ENCODE results near the gene PSMG1. TPM values are rescaled to one million over a fixed set of nuclear protein-coding genes. Genes with fewer than 3 reads are reported as not detected.
A peak's percentile ranks its signal among the peaks of the same experiment; 100 is the strongest.
"Not testable (repeated sequence)": the region's sequence is repeated elsewhere in the genome, so short reads cannot be mapped to it uniquely, and the experiment has no call there.

Gene PSMG1
- total RNA-seq, 1 donor from 2014 or later: 61.9 TPM

DNA sequence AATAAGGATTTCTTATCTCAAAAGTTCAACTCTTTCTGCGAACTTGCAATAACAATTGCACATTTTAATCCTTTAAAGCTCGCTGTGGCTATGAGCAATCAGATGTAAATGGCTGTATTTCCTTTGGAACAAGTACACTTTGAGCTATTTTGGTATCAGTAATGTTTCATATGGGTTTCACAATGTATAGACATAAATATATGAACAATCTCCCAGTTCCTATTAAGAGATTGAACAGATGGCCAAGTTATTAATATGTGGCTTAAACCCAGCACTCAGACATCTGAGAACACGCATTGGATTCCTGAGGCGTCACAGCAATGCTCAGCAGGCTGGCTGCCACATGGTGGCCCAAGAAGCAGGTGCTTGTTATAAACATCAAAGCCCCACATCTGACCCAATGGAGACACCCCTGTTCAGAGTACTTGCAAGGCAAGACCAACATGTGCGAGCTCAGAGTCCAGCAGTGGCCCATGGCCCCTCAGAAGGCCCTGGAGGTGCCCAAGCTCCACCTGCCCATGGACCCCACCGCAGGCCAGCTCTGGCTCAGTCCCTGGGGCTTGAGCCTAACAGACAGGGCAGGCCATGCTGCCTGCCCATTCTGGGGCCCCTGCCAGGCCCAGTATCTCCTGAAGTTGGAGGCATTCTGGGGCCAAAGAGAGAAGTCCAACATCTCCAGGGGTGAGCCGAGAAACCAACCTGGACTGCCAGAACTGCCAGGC, 23.7 kb downstream of the PSMG1 start:
- DNase-seq (ENCODE audit: low read depth) (no peak), FAIRE-seq (no peak)
- no peak overlapping the region for H3K4me3 ChIP-seq (ENCODE audit: insufficient read depth, low read depth, low read length)
- H3K27me3 Mint-ChIP-seq (ENCODE audit: low read depth, unreplicated experiment): no peaks in the 10 kb centered on the region
- no peak overlapping the region for H3K27ac Mint-ChIP-seq (ENCODE audit: unreplicated experiment)
- H3K27ac ChIP-seq (ENCODE audit: low read depth, low read length): no peak overlapping the region
- H3K9ac ChIP-seq (ENCODE audit: low read length): no peak overlapping the region
- peaks cover 8% of the 10 kb centered on the region for H3K9me3 Mint-ChIP-seq (ENCODE audit: unreplicated experiment)
- H4K20me1 ChIP-seq (ENCODE audit: insufficient read depth, low read length): no peaks in the 10 kb centered on the region
- H3K4me3 Mint-ChIP-seq (ENCODE audit: unreplicated experiment): no peak overlapping the region
- H3K36me3 ChIP-seq (ENCODE audit: insufficient read depth, low read length): no peaks in the 10 kb centered on the region
- no peaks in the 10 kb centered on the region for H3K36me3 Mint-ChIP-seq (ENCODE audit: low read depth, unreplicated experiment)
- H3K4me2 ChIP-seq (ENCODE audit: low read length): no peak overlapping the region
- H3K27me3 ChIP-seq (ENCODE audit: insufficient read depth, low read length): no peaks in the 10 kb centered on the region
- TF ChIP-seq EZH2 (IDR thresholded peaks at IDR 0.05; ENCODE audit: insufficient read depth, low read length): no peak
- TF ChIP-seq, protein P1, sequence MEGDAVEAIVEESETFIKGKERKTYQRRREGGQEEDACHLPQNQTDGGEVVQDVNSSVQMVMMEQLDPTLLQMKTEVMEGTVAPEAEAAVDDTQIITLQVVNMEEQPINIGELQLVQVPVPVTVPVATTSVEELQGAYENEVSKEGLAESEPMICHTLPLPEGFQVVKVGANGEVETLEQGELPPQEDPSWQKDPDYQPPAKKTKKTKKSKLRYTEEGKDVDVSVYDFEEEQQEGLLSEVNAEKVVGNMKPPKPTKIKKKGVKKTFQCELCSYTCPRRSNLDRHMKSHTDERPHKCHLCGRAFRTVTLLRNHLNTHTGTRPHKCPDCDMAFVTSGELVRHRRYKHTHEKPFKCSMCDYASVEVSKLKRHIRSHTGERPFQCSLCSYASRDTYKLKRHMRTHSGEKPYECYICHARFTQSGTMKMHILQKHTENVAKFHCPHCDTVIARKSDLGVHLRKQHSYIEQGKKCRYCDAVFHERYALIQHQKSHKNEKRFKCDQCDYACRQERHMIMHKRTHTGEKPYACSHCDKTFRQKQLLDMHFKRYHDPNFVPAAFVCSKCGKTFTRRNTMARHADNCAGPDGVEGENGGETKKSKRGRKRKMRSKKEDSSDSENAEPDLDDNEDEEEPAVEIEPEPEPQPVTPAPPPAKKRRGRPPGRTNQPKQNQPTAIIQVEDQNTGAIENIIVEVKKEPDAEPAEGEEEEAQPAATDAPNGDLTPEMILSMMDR (IDR thresholded peaks at IDR 0.05; ENCODE audit: insufficient read depth, low read depth, low read length): no peak
- peaks cover 9% of the 10 kb centered on the region for H3K4me1 ChIP-seq (ENCODE audit: insufficient read depth, low read length)
- H3K79me2 ChIP-seq (ENCODE audit: insufficient read depth, low read length): no peaks in the 10 kb centered on the region
- H2AFZ ChIP-seq (ENCODE audit: low read depth, low read length): no peak overlapping the region
- H3K4me1 Mint-ChIP-seq (ENCODE audit: low read depth, unreplicated experiment): no peaks in the 10 kb centered on the region
- H3K9me3 ChIP-seq (ENCODE audit: insufficient read depth, low read depth, low read length): peaks cover 5% of the 10 kb centered on the region

DNA sequence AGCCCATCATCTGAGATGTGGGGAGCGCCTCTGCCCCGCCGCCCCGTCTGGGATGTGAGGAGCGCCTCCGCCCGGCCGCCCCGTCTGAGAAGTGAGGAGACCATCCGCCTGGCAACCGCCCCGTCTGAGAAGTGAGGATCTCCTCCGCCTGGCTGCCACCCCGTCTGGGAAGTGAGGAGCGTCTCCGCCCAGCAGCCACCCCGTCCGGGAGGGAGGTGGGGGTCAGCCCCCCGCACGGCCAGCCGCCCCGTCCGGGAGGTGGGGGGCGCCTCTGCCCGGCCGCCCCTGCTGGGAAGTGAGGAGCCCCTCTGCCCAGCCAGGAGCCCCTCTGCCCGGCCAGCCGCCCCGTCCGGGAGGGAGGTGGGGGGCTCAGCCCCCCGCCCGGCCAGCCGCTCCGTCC, 26.0 kb downstream of the PSMG1 start:
- not testable (repeated sequence) for H3K4me3 Mint-ChIP-seq (ENCODE audit: unreplicated experiment); H4K20me1 ChIP-seq (ENCODE audit: insufficient read depth, low read length); H3K27ac Mint-ChIP-seq (ENCODE audit: unreplicated experiment); H3K4me1 ChIP-seq (ENCODE audit: insufficient read depth, low read length); H3K36me3 Mint-ChIP-seq (ENCODE audit: low read depth, unreplicated experiment); H3K4me3 ChIP-seq (ENCODE audit: insufficient read depth, low read depth, low read length); H3K27me3 ChIP-seq (ENCODE audit: insufficient read depth, low read length); H3K27ac ChIP-seq (ENCODE audit: low read depth, low read length); H3K79me2 ChIP-seq (ENCODE audit: insufficient read depth, low read length); H2AFZ ChIP-seq (ENCODE audit: low read depth, low read length); H3K9me3 ChIP-seq (ENCODE audit: insufficient read depth, low read depth, low read length); H3K9ac ChIP-seq (ENCODE audit: low read length); H3K4me2 ChIP-seq (ENCODE audit: low read length); H3K36me3 ChIP-seq (ENCODE audit: insufficient read depth, low read length); FAIRE-seq; H3K27me3 Mint-ChIP-seq (ENCODE audit: low read depth, unreplicated experiment); DNase-seq (ENCODE audit: low read depth); H3K4me1 Mint-ChIP-seq (ENCODE audit: low read depth, unreplicated experiment); H3K9me3 Mint-ChIP-seq (ENCODE audit: unreplicated experiment)

DNA sequence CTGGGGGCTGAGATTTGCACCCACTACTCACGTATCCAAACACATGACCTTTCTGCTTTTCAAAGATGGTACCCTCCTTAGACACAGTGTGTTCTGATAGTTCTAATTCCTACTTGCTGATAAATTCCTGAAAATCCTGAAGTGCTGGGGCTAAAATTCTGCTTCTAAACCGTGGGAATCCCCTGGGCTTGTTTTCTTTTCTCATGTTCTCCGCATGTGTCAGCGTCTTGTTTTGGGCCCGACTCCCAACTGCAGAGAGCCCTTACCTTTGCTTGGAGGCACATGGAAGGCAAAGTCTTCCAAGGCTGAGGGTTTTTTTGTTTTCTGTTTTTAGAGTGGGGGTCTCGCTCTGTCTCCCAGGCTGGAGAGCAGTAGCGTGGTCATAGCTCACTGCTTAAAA, 27.2 kb downstream of the PSMG1 start:
- Histone ChIP-seq H3K4me3 (ENCODE audit: insufficient read depth, low read depth, low read length) (no peak overlapping the region), H3K79me2 (ENCODE audit: insufficient read depth, low read length) (no peaks in the 10 kb centered on the region), H3K27ac (ENCODE audit: low read depth, low read length) (peak overlapping the region; percentile 44), H2AFZ (ENCODE audit: low read depth, low read length) (no peak overlapping the region), H3K36me3 (ENCODE audit: insufficient read depth, low read length) (no peaks in the 10 kb centered on the region), H4K20me1 (ENCODE audit: insufficient read depth, low read length) (no peaks in the 10 kb centered on the region), H3K9me3 (ENCODE audit: insufficient read depth, low read depth, low read length) (no peaks in the 10 kb centered on the region), H3K4me2 (ENCODE audit: low read length) (peak overlapping the region; percentile 57), H3K4me1 (ENCODE audit: insufficient read depth, low read length) (peaks cover 9% of the 10 kb centered on the region), H3K9ac (ENCODE audit: low read length) (no peak overlapping the region), H3K27me3 (ENCODE audit: insufficient read depth, low read length) (no peaks in the 10 kb centered on the region)
- H3K27ac Mint-ChIP-seq (ENCODE audit: unreplicated experiment): peak overlapping the region; percentile 1
- DNase-seq (ENCODE audit: low read depth): peak; percentile 77
- no peak overlapping the region for H3K4me3 Mint-ChIP-seq (ENCODE audit: unreplicated experiment)
- no peak for TF ChIP-seq EZH2 (IDR thresholded peaks at IDR 0.05; ENCODE audit: insufficient read depth, low read length)
- TF ChIP-seq, protein P1 (IDR thresholded peaks at IDR 0.05; ENCODE audit: insufficient read depth, low read depth, low read length): no peak
- H3K27me3 Mint-ChIP-seq (ENCODE audit: low read depth, unreplicated experiment): no peaks in the 10 kb centered on the region
- no peak for FAIRE-seq
- no peaks in the 10 kb centered on the region for H3K4me1 Mint-ChIP-seq (ENCODE audit: low read depth, unreplicated experiment)
- H3K36me3 Mint-ChIP-seq (ENCODE audit: low read depth, unreplicated experiment): no peaks in the 10 kb centered on the region
- peaks cover 5% of the 10 kb centered on the region for H3K9me3 Mint-ChIP-seq (ENCODE audit: unreplicated experiment)

All from astrocyte (in vitro differentiated cells and primary cell).